Endothelial cell of umbilical vein (primary cell): ENCODE data around the gene C1orf159. TPM values are rescaled to one million over a fixed set of nuclear protein-coding genes. Genes with fewer than 3 reads are reported as not detected.
"Not testable (repeated sequence)": the region's sequence is repeated elsewhere in the genome, so short reads cannot be mapped to it uniquely, and the experiment has no call there.

Experiments used
- BruUV-seq: library from RNA; stranded (reverse); fragments of 400-500 nt; replicated peaks from 2 replicates; lab custom pipeline; 2021; lab: Mats Ljungman, UMichigan
- CTCF ChIA-PET: fragments of 300-600, 350-600 bp; sonication (Branson Sonifier 250); formaldehyde crosslinking; loops from one replicate; lab custom pipeline; 2021; ENCODE audit warnings: antibody characterized with exemption, inconsistent platforms; lab: Charles Lee
- POLR2A ChIA-PET: fragments of 300-600, 350-600 bp; sonication (Branson Sonifier 250); formaldehyde crosslinking; loops from one replicate; lab custom pipeline; 2021; ENCODE audit warnings: antibody characterized with exemption, inconsistent platforms; lab: Charles Lee
- DNase-seq: peaks from one replicate; pipeline ENCODE4 v3.0.0-alpha.2; 2011; ENCODE audit warnings: low read depth, low spot score
- FAIRE-seq: peaks from 2 replicates; lab custom pipeline; 2011; peaks lifted over from hg19 to GRCh38; lab: Jason Lieb, UNC
- H2AFZ ChIP-seq: 2 replicates; pipeline ENCODE4 v1.6.0; 2012; ENCODE audit warnings: low read depth, low read length, control low read depth, inconsistent platforms
- H3K27ac ChIP-seq: 2 replicates; pipeline ENCODE4 v1.5.1; 2011; ENCODE audit warnings: low read depth, mild to moderate bottlenecking, control low read depth, low read length, moderate library complexity; ENCODE audit not compliant: insufficient read depth
- H3K27me3 ChIP-seq, 2 experiments: 2 replicates each; pipeline versions ENCODE4 v1.6.0 to v1.6.1; 2011; ENCODE audit warnings: low read length in 2 of 2, mixed read lengths in 1 of 2; ENCODE audit not compliant: control insufficient read depth in 2 of 2, insufficient read depth in 2 of 2
- H3K36me3 ChIP-seq, 2 experiments: 2 replicates in 1 of 2; 3 replicates in 1 of 2; pipeline ENCODE4 v1.5.1; 2011; ENCODE audit warnings: low read length in 2 of 2, mild to moderate bottlenecking in 1 of 2, moderate library complexity in 1 of 2; ENCODE audit not compliant: control insufficient read depth in 2 of 2, insufficient read depth in 2 of 2; ENCODE audit errors: extremely low read depth in 1 of 2
- H3K4me1 ChIP-seq: 3 replicates; pipeline ENCODE4 v1.5.1; 2011; ENCODE audit warnings: mild to moderate bottlenecking, low read length; ENCODE audit not compliant: control insufficient read depth, insufficient read depth; ENCODE audit errors: extremely low read depth
- H3K4me2 ChIP-seq: 2 replicates; pipeline ENCODE4 v1.6.1; 2011; ENCODE audit warnings: low read length, control low read depth, mixed read lengths; ENCODE audit not compliant: insufficient read depth
- H3K4me3 ChIP-seq, 3 experiments: fragments of 200-600 bp in 1 of 3; sonication (generic), shearing (Covaris generic) in 1 of 3; replicated peaks in 1 of 3; 2 replicates each; pipeline ENCODE4 v1.5.1; 2011 to 2016; ENCODE audit warnings: control low read depth in 3 of 3, low read length in 3 of 3, mild to moderate bottlenecking in 2 of 3, inconsistent platforms in 1 of 3, low read depth in 1 of 3, moderate library complexity in 1 of 3; ENCODE audit not compliant: insufficient read depth in 1 of 3
- H3K79me2 ChIP-seq: 2 replicates; pipeline ENCODE4 v1.6.0; 2012; ENCODE audit warnings: low read length, inconsistent platforms; ENCODE audit not compliant: control insufficient read depth, insufficient read depth
- H3K9ac ChIP-seq: replicated peaks from 2 replicates; pipeline ENCODE3; 2011; ENCODE audit warnings: low read length, control low read depth; ENCODE audit not compliant: insufficient read depth; ENCODE audit errors: extremely low read depth
- H3K9me1 ChIP-seq: replicated peaks from 3 replicates; pipeline ENCODE4 v1.6.0; 2011; ENCODE audit warnings: mild to moderate bottlenecking, low read length; ENCODE audit not compliant: control insufficient read depth, insufficient read depth; ENCODE audit errors: extremely low read depth
- H3K9me3 ChIP-seq: replicated peaks from 2 replicates; pipeline ENCODE4 v1.5.1; 2012; ENCODE audit warnings: low read length, inconsistent platforms; ENCODE audit not compliant: control insufficient read depth, insufficient read depth
- H4K20me1 ChIP-seq: replicated peaks from 2 replicates; pipeline ENCODE3; 2011; ENCODE audit warnings: mild to moderate bottlenecking, low read length; ENCODE audit not compliant: control insufficient read depth, insufficient read depth; ENCODE audit errors: extremely low read depth
- EZH2 ChIP-seq: IDR thresholded peaks from 2 replicates; pipeline ENCODE4 v1.6.1; 2012; ENCODE audit warnings: borderline replicate concordance, low read depth, mild to moderate bottlenecking, moderate library complexity, low read length, inconsistent platforms; ENCODE audit not compliant: severe bottlenecking
- FOS ChIP-seq: IDR thresholded peaks from 2 replicates; pipeline ENCODE4 v1.6.1; 2011; ENCODE audit warnings: mild to moderate bottlenecking, low read length, moderate library complexity, borderline replicate concordance; ENCODE audit not compliant: insufficient read depth
- GATA2 ChIP-seq: IDR thresholded peaks from 2 replicates; pipeline ENCODE4 v1.7.0; 2011; ENCODE audit warnings: low read depth, mild to moderate bottlenecking, moderate library complexity, mixed read lengths, low read length; ENCODE audit not compliant: insufficient read length, insufficient read depth
- JUN ChIP-seq: IDR thresholded peaks from 2 replicates; pipeline ENCODE4 v1.6.1; 2011; ENCODE audit warnings: borderline replicate concordance, low read depth; ENCODE audit not compliant: insufficient read length, insufficient read depth
- MYC ChIP-seq: IDR thresholded peaks from one replicate; pipeline ENCODE4 v1.6.1; 2011; ENCODE audit warnings: mild to moderate bottlenecking, low read depth, low read length
- POLR2A ChIP-seq: IDR thresholded peaks from 2 replicates; pipeline ENCODE4 v1.6.1; 2012; ENCODE audit warnings: low read depth, mild to moderate bottlenecking, control low read depth, low read length
- POLR2AphosphoS5 ChIP-seq: IDR thresholded peaks from 2 replicates; pipeline ENCODE4 v1.6.1; 2012; ENCODE audit warnings: low read depth, mild to moderate bottlenecking, control low read depth, low read length, moderate library complexity; ENCODE audit not compliant: insufficient read depth
- dilution Hi-C: fragments of 300-500 bp; cut with MboI; formaldehyde crosslinking; loops from one replicate; pipeline ENCODE4 v1.15.0; 2019; ENCODE audit warnings: low sequenced_read_pairs; ENCODE audit not compliant: extremely low pct_ligation_motif_present
- intact Hi-C: fragments of 100-400 bp; cut with micrococcal nuclease; formaldehyde crosslinking; loops from one replicate; pipeline ENCODE4 v1.10.0; 2022
- polyA plus RNA-seq, 4 experiments: library from polyadenylated mRNA; depleted of rRNA in 3 of 4; stranded (reverse) in 3 of 4; unstranded in 1 of 4; fragments of >200 nt; gene quantifications; 2 replicates each; pipeline versions ENCODE4 v1.2.1 to v1.2.3, GENCODE V29; 2011 to 2012; ENCODE audit warnings: missing spikeins in 1 of 4
- total RNA-seq: library from RNA; stranded (reverse); gene quantifications from 2 replicates; pipeline ENCODE4 v1.2.3, GENCODE V29; 2021
- TF ChIP-seq, protein P1 (sequence below), 2 donors: IDR thresholded peaks; 1 replicate in 1 of 2; 2 replicates in 1 of 2; pipeline ENCODE4 v1.5.1; 2011; ENCODE audit warnings: low read length in 2 of 2, mild to moderate bottlenecking in 2 of 2, moderate library complexity in 2 of 2, control low read depth in 1 of 2, inconsistent platforms in 1 of 2, low read depth in 1 of 2; ENCODE audit not compliant: insufficient read depth in 1 of 2; ENCODE audit errors: extremely low read depth in 1 of 2

C1orf159 gene
- total and polyA plus RNA-seq, 2 donors (not counting 3 experiments of a cell fraction or from before 2014, with no cell fraction given) = 16.1 to 20.1 TPM

DNA sequence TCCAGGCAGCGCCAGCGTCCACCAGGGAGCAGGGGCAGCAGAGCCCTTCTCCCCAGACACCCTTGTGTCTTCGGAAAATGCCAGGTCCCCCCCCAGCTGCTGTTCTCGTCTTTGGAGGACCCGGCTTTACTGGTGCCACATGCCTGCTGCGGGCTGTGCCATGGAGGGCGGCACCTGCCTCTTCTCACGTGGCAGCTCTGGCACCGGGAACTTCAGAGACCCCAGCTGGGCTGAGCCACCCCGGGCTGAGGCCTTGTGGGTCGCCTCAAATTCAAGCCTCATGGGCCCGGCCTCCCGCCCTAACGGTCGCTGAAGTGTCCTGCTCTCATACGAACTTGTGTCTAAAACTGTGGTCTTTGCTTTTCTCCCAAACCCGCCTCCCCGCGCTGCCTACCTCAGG is 27.0 kb upstream of the C1orf159 start:
- DNase-seq (no peak), FAIRE-seq (no peak)
- TF ChIP-seq JUN (no peak), POLR2AphosphoS5 (no peak), FOS (no peak), POLR2A (no peak), EZH2 (no peak), MYC (no peak), GATA2 (no peak)
- TF ChIP-seq, protein P1, sequence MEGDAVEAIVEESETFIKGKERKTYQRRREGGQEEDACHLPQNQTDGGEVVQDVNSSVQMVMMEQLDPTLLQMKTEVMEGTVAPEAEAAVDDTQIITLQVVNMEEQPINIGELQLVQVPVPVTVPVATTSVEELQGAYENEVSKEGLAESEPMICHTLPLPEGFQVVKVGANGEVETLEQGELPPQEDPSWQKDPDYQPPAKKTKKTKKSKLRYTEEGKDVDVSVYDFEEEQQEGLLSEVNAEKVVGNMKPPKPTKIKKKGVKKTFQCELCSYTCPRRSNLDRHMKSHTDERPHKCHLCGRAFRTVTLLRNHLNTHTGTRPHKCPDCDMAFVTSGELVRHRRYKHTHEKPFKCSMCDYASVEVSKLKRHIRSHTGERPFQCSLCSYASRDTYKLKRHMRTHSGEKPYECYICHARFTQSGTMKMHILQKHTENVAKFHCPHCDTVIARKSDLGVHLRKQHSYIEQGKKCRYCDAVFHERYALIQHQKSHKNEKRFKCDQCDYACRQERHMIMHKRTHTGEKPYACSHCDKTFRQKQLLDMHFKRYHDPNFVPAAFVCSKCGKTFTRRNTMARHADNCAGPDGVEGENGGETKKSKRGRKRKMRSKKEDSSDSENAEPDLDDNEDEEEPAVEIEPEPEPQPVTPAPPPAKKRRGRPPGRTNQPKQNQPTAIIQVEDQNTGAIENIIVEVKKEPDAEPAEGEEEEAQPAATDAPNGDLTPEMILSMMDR (IDR thresholded peaks at IDR 0.05; ENCODE audit: extremely low read depth in 1 of 2, insufficient read depth in 1 of 2, low read depth in 1 of 2, low read length in 2 of 2) = no peak
- H3K79me2 ChIP-seq = no peaks in the 10 kb centered on the region
- H3K27me3 ChIP-seq = peaks cover 0 to 2% of the 10 kb centered on the region in 2 experiments
- CTCF ChIA-PET = no interaction called here
- H2AFZ ChIP-seq = no peak overlapping the region
- no TSS peak for BruUV-seq
- H3K36me3 ChIP-seq = no peaks in the 10 kb centered on the region
- no peaks in the 10 kb centered on the region for H4K20me1 ChIP-seq
- no peak overlapping the region for H3K4me2 ChIP-seq
- intact Hi-C loops = no loop called here
- H3K9me1 ChIP-seq = no peaks in the 10 kb centered on the region
- no peak overlapping the region for H3K4me3 ChIP-seq
- no peak overlapping the region for H3K9ac ChIP-seq
- POLR2A ChIA-PET = no interaction called here
- no peaks in the 10 kb centered on the region for H3K4me1 ChIP-seq
- H3K27ac ChIP-seq = no peak overlapping the region
- no peaks in the 10 kb centered on the region for H3K9me3 ChIP-seq
- dilution Hi-C loops = no loop called here

GRCh38 chr1:1142352-1142751 is 26.5 kb upstream of the C1orf159 start:
- H3K9ac ChIP-seq, BruUV-seq, intact Hi-C loops, H3K36me3 ChIP-seq, H3K4me3 ChIP-seq, DNase-seq, CTCF ChIA-PET, H3K27me3 ChIP-seq, H3K9me1 ChIP-seq, H3K79me2 ChIP-seq, H3K27ac ChIP-seq, H4K20me1 ChIP-seq, FAIRE-seq, H3K9me3 ChIP-seq, H3K4me1 ChIP-seq, POLR2A ChIA-PET, H2AFZ ChIP-seq, dilution Hi-C loops, H3K4me2 ChIP-seq: not testable (repeated sequence)
